ENCODE results near the gene ARAP1. TPM values are rescaled to one million over a fixed set of nuclear protein-coding genes. Genes with fewer than 3 reads are reported as not detected.

Gene ARAP1
- total RNA-seq, 1 experiment from 2014 or later: 53.0 TPM

GRCh38 chr11:72635933-72636332 is 116.3 kb downstream of the ARAP1 start:
- no peaks in the 10 kb centered on the region for H3K36me3 Mint-ChIP-seq (ENCODE audit: insufficient read depth, unreplicated experiment)
- peaks cover 51% of the 10 kb centered on the region for H3K27me3 Mint-ChIP-seq (ENCODE audit: unreplicated experiment)
- CTCF ChIA-PET: no interaction called here
- no peak for TF ChIP-seq CTCF (IDR thresholded peaks at IDR 0.05; ENCODE audit: unreplicated experiment)
- DNase-seq: no peak
- intact Hi-C loops (cut with micrococcal nuclease; ENCODE audit: unreplicated experiment): no loop called here
- H3K4me3 Mint-ChIP-seq (ENCODE audit: low read depth, unreplicated experiment): no peak overlapping the region
- H3K4me1 Mint-ChIP-seq (ENCODE audit: low read depth, unreplicated experiment): peaks cover 11% of the 10 kb centered on the region
- BruUV-seq (replicated peaks): no TSS peak
- no peaks in the 10 kb centered on the region for H3K9me3 Mint-ChIP-seq (ENCODE audit: low read depth, unreplicated experiment)
- no peak overlapping the region for H3K27ac Mint-ChIP-seq (ENCODE audit: unreplicated experiment)

DNA sequence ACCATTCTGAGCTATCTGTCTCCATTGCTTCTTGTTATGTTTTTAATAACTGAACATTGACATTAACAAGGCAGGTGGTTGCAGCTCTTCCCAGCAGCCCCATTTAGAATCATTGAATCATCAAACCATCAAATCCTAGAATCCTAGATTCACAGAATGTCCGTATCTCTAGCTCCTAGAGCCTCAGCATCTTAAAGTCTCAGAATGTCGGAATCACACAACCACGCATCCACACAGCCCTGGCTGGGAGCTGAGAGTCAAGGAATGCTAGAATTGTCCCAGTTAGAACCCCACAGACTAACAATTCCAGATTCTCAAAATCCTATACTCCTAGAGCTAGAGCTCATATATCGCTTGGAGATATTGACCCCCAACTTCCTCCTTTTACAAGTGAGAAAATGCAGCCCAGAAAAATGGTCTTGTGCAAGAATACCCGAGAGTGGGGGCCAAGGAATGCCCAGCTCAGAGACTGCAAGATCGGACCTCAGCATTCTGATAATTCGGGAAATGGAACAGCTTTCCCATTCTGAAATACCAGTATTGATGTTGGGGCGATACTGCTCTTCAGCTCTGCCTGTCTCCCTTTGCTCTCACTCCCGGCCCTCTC is 116.8 kb downstream of the ARAP1 start:
- no peak overlapping the region for H3K27ac Mint-ChIP-seq (ENCODE audit: unreplicated experiment)
- DNase-seq: no peak
- H3K4me3 Mint-ChIP-seq (ENCODE audit: low read depth, unreplicated experiment): no peak overlapping the region
- H3K27me3 Mint-ChIP-seq (ENCODE audit: unreplicated experiment): peaks cover 56% of the 10 kb centered on the region
- no peaks in the 10 kb centered on the region for H3K9me3 Mint-ChIP-seq (ENCODE audit: low read depth, unreplicated experiment)
- no TSS peak for BruUV-seq (replicated peaks)
- intact Hi-C loops (cut with micrococcal nuclease; ENCODE audit: unreplicated experiment): no loop called here
- H3K4me1 Mint-ChIP-seq (ENCODE audit: low read depth, unreplicated experiment): peaks cover 11% of the 10 kb centered on the region
- no peaks in the 10 kb centered on the region for H3K36me3 Mint-ChIP-seq (ENCODE audit: insufficient read depth, unreplicated experiment)
- no peak for TF ChIP-seq CTCF (IDR thresholded peaks at IDR 0.05; ENCODE audit: unreplicated experiment)
- CTCF ChIA-PET: no interaction called here

Small RNA genes lying within 50 kb of the gene (microRNA-seq; reads per million reads assigned to microRNA genes)
- gene MIR4692: not detected

Other genes with a start within 250 kb of the ARAP1 start
- 1.1 and 4.3 TPM in 2 replicates for gene PDE2A, start 78.0 kb downstream of the ARAP1 start, total RNA-seq (2022)
- 55.1 and 68.9 TPM in 2 replicates for gene STARD10, start 41.6 kb upstream of the ARAP1 start, total RNA-seq (2022)
- 28.7 and 29.1 TPM in 2 replicates for gene ATG16L2, start 62.0 kb upstream of the ARAP1 start, total RNA-seq (2022)